NCI-H187 (cell line): ENCODE data around the gene CIAO2A.

Experiments used
- DNase-seq, 2 experiments: peaks; one replicate each; lab custom pipeline; 2025; lab: John Stamatoyannopoulos, UW

Gene CIAO2A

GRCh38 chr15:64038878-64039610 lies 54.6 kb downstream of the CIAO2A start:
- DNase-seq, result no peak

DNA sequence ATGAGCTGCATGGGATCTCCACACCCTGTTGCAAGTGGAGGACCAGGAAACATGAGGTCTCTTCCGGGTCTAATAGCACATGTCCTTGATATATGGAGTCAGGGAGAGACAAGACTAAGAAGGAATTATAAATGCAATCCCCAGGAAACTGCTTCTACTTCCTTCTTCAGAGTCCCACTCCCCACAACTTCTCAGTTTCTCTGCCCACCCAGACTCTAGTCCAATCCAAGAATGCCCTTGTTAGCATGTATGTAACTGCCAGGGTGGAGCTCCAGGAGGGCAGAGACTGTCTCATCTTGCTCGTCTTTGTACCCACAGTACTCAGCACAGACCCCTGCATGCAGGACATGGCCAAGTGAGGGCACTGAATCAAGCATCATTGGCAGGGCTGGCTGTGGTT lies 55.7 kb downstream of the CIAO2A start:
- DNase-seq, result no peak

GRCh38 chr15:64037116-64037515 lies 56.5 kb downstream of the CIAO2A start:
- no peak for DNase-seq

DNA sequence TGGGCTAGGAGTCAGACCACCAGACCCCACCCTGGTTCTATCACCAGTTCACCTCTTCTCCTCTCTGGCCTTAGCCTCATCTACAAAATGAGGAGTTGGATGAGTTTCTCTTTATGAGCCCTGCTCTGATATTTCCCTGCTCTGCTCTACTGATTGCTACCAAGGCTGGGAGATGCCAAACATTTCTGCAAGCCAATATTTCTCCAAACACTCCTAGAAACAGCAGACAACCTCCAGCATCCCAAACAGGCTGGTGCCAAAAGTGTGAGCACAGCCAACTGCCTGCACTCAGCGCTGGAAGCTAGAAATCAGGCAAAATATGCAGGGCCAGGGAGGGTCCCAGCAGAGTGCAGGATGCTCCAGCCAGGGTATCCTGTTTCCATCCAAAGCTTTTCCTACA lies 58.1 kb downstream of the CIAO2A start:
- DNase-seq, result no peak

GRCh38 chr15:64034519-64034918 lies 59.1 kb downstream of the CIAO2A start:
- no peak for DNase-seq

GRCh38 chr15:64032329-64032728 lies 61.3 kb downstream of the CIAO2A start:
- no peak for DNase-seq

- no peak for DNase-seq
Measured at GRCh38 chr15:64030123-64030522, 63.5 kb downstream of the CIAO2A start.

GRCh38 chr15:64029633-64030032 lies 64.0 kb downstream of the CIAO2A start:
- DNase-seq, result no peak

DNA sequence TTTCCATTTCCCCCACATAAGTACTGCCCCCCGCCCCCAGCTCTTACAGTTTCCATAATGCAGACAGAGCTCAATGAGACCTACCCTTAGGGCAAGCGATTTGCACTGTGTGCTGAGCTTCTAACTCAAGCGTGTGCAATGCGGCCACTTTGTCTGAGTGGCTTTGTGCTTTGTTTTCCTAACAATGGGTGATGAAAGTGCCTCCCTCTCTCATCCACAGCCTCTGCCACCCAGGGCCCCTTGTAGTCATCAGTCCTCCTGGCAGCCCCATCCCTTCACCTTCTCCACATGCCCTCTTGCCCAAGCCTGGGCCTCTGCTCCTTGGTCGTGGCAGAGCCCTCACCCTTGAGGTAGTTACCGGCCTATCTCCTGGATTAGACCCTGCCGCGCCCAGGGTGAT lies 64.5 kb downstream of the CIAO2A start:
- DNase-seq, result no peak

DNA sequence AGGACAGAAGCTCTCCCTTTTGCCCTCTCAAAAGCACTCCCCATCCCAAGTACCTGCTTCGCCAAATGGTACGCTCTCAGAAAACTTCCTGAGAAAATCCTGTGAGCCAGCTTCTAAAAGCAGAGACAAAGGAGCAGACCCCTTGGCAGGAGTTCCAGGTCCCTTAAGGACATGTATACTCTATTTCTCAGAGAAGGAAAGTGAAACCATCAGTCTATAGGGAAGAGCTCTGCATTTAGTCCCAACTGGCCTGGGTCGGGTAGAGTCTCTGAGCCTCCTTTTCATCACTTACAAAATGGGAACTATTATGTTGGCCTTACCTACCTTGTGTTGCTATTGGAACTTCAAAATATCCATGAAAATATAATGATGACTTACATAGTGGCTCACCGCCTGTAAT lies 67.0 kb downstream of the CIAO2A start:
- DNase-seq, result no peak

- DNase-seq, result no peak
Measured at GRCh38 chr15:64024172-64025050, 69.2 kb downstream of the CIAO2A start.

DNA sequence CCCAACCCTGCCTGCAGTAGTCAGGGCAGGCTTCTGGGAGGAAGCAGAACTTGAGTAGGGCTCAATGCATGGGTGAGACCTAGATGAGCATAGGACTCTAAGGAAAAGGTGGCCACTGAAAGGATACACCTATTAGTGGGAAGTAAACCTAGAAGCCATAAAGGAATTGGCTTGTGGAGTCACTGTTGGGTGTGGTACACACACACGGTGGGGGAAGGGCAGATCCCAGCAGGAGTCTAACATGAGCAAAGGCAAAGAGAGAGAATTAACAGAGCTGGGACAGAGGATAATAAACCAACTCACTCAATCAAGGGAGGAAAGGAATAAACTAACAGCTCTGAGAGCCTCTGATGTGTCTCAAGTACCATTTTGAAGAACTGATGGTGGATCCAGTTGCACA lies 70.4 kb downstream of the CIAO2A start:
- DNase-seq, result no peak

- DNase-seq, result no peak
Measured at GRCh38 chr15:64022571-64022970, 71.1 kb downstream of the CIAO2A start.
